ENCODE measurements around the gene NTRK1.
"Not testable (repeated sequence)": the region's sequence is repeated elsewhere in the genome, so short reads cannot be mapped to it uniquely, and the experiment has no call there.

Gene NTRK1

DNA sequence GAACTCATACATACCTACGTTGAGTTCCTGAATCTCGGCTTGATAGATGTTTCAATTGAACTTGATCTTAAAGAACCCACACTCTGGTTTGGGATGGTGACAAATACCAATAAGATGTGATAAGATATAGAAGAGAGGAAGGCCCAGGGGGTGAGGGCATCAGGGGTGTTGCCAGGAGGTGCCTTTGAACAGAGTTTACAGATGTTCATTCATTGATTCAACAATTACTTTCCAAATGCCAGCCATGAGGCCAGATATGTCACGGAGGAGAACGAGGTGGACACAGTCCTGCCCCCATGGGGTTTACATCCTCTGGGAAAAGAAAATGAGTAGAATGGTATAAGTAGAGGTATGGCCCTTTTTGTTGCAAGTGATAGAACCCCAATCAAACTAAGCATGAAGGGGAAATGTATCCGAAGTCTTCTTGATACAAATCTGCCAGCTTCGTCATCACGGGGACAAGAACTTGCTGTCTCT is 60.4 kb downstream of the NTRK1 start:
- no peak overlapping the region for H3K4me3 ChIP-seq (ENCODE audit: low read depth, low read length)
- TF ChIP-seq CTCF (IDR thresholded peaks at IDR 0.05; ENCODE audit: borderline replicate concordance, insufficient read depth, low read depth, low read length) = no peak

GRCh38 chr1:156922986-156923669 is 62.5 kb downstream of the NTRK1 start:
- no peak for TF ChIP-seq CTCF (IDR thresholded peaks at IDR 0.05; ENCODE audit: borderline replicate concordance, insufficient read depth, low read depth, low read length)
- no peak overlapping the region for H3K4me3 ChIP-seq (ENCODE audit: low read depth, low read length)

- no peak overlapping the region for H3K4me3 ChIP-seq (ENCODE audit: low read depth, low read length)
- no peak for TF ChIP-seq CTCF (IDR thresholded peaks at IDR 0.05; ENCODE audit: borderline replicate concordance, insufficient read depth, low read depth, low read length)
Measured at GRCh38 chr1:156923670-156924477, 63.2 kb downstream of the NTRK1 start.

GRCh38 chr1:156924478-156925153 is 64.0 kb downstream of the NTRK1 start:
- TF ChIP-seq CTCF (IDR thresholded peaks at IDR 0.05; ENCODE audit: borderline replicate concordance, insufficient read depth, low read depth, low read length) = no peak
- no peak overlapping the region for H3K4me3 ChIP-seq (ENCODE audit: low read depth, low read length)

DNA sequence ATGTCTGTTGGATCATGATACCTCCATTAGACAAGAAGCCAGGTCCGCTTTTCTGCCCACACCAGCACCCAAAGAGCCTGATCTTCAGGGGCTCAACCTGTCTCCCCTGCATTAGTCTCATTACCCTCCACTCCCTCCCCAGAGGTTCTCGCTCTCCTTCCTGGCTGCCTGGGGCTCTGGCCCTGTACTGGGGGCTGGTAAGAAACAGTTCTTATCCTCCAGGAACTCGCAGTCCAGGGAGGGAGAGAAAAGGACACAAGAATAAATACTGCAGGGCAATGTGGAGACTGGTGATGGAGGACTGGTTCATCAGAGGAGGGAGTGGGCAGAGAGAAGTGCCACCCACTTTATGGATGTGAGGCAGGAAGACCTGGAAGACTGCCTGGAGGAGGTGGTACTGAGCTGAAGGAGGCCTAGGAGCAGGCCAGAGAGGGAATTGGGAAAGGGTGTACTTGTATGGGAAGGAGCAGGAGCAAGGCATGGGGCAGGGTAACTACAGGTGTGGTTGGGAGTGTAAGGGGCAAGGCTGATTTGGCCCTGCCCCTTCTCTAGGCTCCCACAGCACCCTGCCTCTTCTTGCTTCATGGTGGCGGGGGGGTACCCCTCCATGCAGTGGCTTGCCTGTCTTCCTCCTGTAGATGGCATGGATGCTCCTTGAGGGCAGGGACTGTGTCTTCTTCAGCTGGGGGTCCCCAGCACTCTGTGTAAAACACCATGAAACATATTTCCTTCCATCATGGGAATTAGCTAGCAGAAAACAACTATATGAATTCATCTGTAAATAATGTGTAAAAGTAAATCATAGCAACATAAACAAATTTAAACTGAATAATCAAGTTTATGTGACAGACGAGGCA is 64.7 kb downstream of the NTRK1 start:
- H3K4me3 ChIP-seq (ENCODE audit: low read depth, low read length) = no peak overlapping the region
- TF ChIP-seq CTCF (IDR thresholded peaks at IDR 0.05; ENCODE audit: borderline replicate concordance, insufficient read depth, low read depth, low read length) = no peak

DNA sequence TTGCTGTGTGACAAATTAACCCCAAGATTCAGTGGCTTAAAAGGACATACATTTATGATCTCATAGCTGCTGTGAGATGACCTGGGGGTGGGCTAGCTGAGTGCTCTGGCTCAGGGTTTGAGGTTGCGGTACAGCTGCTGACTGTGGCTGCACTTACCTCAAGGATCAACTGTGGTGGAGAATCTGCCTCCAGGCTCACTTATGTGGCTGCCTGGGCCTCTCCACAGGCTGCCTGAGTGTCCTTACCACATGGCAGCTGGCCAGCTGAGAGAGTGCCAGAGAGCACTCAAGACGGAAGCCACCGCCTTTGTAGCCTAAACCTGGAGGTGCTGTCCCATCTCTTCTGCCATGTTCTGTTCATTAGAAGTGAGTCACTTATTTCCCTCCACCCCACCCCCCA is 65.5 kb downstream of the NTRK1 start:
- TF ChIP-seq CTCF (IDR thresholded peaks at IDR 0.05; ENCODE audit: borderline replicate concordance, insufficient read depth, low read depth, low read length) = no peak
- no peak overlapping the region for H3K4me3 ChIP-seq (ENCODE audit: low read depth, low read length)

GRCh38 chr1:156926695-156927094 is 66.0 kb downstream of the NTRK1 start:
- not testable (repeated sequence) for H3K4me3 ChIP-seq (ENCODE audit: low read depth, low read length)

Measured in GM12875 (cell line).